T-helper 2 cell treated with Interferon-gamma antibody and Interleukin-4, amounts not matched to agents 5 μg/mL and 100 μg/mL, for 36 hours (primary cell): Measurements from ENCODE around the gene RNF150.

Experiments
- DNase-seq: peaks from one replicate; pipeline ENCODE4 v3.0.0; 2021; ENCODE audit warnings: low spot score
- H3K27ac Mint-ChIP-seq: one replicate; pipeline ENCODE4 v1.8.0; 2021; ENCODE audit warnings: mild to moderate bottlenecking, mixed read lengths
- H3K27me3 Mint-ChIP-seq: one replicate; pipeline ENCODE4 v1.8.0; 2021; ENCODE audit warnings: low read depth, mixed read lengths
- H3K36me3 Mint-ChIP-seq: one replicate; pipeline ENCODE4 v1.8.0; 2021; ENCODE audit warnings: low read depth, mixed read lengths
- H3K4me1 Mint-ChIP-seq: one replicate; pipeline ENCODE4 v1.8.0; 2021; ENCODE audit warnings: low read depth, mixed read lengths
- H3K4me3 Mint-ChIP-seq: one replicate; pipeline ENCODE4 v1.8.0; 2022; ENCODE audit warnings: mild to moderate bottlenecking, moderate library complexity, mixed read lengths
- H3K9me3 Mint-ChIP-seq: one replicate; pipeline ENCODE4 v1.8.0; 2021; ENCODE audit warnings: mixed read lengths

RNF150 gene

GRCh38 chr4:140982613-140983340 lies 150.5 kb downstream of the RNF150 start:
- H3K9me3 Mint-ChIP-seq, result no peaks in the 10 kb centered on the region
- no peaks in the 10 kb centered on the region for H3K36me3 Mint-ChIP-seq
- no peak overlapping the region for H3K27ac Mint-ChIP-seq
- H3K4me3 Mint-ChIP-seq, result no peak overlapping the region
- H3K4me1 Mint-ChIP-seq, result no peaks in the 10 kb centered on the region
- H3K27me3 Mint-ChIP-seq, result no peaks in the 10 kb centered on the region
- DNase-seq, result no peak

DNA sequence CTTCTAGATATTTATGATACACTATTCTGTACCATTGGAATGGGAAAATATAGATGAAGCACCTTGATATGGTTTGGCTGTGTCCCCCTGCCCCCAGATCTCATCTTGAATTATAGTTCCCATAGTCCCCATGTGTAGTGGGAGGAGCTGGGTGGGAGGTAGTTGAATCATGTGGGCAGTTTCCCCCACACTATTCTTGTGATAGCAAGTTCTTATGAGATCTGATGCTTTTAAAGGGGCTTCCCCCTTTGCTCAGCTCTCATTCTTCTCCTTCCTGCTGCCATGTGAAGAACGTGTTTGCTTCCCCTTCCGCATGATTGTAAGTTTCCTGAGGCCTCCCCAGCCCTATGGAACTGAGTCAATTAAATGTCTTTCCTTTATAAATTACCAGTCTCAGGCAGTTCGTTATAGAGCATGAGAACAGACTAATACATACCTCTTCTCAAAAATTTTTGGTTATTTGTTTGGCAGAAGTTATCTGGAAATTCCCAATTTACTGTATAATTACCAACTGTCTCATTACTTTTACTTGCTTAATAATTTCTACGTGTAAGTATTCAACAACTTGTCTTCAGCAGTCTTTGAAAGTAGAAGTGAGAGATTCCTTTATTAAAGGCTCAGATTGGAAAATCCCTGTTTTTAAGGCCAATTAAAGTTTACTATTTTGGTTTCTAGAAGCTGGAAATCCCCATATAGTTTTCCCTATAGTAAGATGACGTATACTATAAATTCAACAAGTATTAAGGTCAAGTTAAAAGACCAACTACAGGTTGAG lies 152.7 kb downstream of the RNF150 start:
- Mint-ChIP-seq H3K36me3 (no peaks in the 10 kb centered on the region), H3K4me1 (no peaks in the 10 kb centered on the region), H3K9me3 (no peaks in the 10 kb centered on the region), H3K4me3 (no peak overlapping the region), H3K27ac (no peak overlapping the region), H3K27me3 (no peaks in the 10 kb centered on the region)
- no peak for DNase-seq

GRCh38 chr4:140976768-140977167 lies 156.5 kb downstream of the RNF150 start:
- Mint-ChIP-seq H3K27ac (no peak overlapping the region), H3K4me1 (no peaks in the 10 kb centered on the region), H3K9me3 (no peaks in the 10 kb centered on the region), H3K36me3 (no peaks in the 10 kb centered on the region), H3K27me3 (no peaks in the 10 kb centered on the region), H3K4me3 (no peak overlapping the region)
- DNase-seq, result no peak

DNA sequence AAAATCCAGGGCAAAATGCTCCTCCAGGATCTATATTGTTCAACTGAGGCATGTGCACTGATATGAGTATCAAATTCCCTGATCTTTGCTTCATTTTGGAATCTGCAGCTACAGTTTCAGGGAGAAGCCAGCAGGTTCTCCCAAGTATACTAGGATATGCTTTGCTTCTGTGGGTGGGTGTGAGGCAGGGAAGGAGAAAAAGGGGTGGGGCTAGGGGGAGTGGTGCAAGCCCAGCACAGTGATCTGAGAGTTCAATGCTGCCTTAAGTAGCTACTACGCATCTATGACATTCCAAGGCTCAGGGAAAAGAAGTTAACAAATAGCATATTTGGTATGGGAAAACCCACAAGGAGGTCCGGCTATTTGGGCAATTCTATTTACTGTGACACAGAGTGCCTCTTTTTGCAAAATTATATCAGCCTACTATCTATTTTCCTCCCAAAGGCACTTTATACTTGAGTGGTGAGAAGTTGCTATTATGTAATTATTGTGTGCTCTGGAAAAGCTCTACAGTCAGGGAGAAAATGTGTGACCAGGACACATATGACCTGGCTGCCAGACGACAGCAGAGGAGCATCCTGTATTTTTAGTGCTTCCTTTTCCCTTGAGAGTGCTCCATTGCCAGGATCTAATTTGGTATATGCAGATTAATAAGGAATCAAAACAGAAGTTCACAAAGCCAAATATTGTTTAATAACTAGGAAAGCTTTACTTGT lies 162.0 kb downstream of the RNF150 start:
- Mint-ChIP-seq H3K36me3 (no peaks in the 10 kb centered on the region), H3K9me3 (no peaks in the 10 kb centered on the region), H3K27ac (no peak overlapping the region), H3K27me3 (no peaks in the 10 kb centered on the region), H3K4me1 (no peaks in the 10 kb centered on the region), H3K4me3 (no peak overlapping the region)
- DNase-seq, result no peak

- no peaks in the 10 kb centered on the region for H3K4me1 Mint-ChIP-seq
These were observed 164.0 kb downstream of the RNF150 start for GRCh38 chr4:140969296-140969695.

GRCh38 chr4:140968371-140968770 lies 164.9 kb downstream of the RNF150 start:
- no peak overlapping the region for H3K4me3 Mint-ChIP-seq
- no peak for DNase-seq

More at GRCh38 chr4:140969296-140969695, 164.0 kb downstream of the RNF150 start:
- H3K4me3 Mint-ChIP-seq, result no peak overlapping the region
- no peak overlapping the region for H3K27ac Mint-ChIP-seq
- H3K27me3 Mint-ChIP-seq, result no peaks in the 10 kb centered on the region
- no peak for DNase-seq
- H3K9me3 Mint-ChIP-seq, result no peaks in the 10 kb centered on the region
- no peaks in the 10 kb centered on the region for H3K36me3 Mint-ChIP-seq

GRCh38 chr4:140963883-140964282 lies 169.4 kb downstream of the RNF150 start:
- Mint-ChIP-seq H3K36me3 (no peaks in the 10 kb centered on the region), H3K9me3 (no peaks in the 10 kb centered on the region), H3K4me1 (no peaks in the 10 kb centered on the region), H3K4me3 (no peak overlapping the region), H3K27me3 (no peaks in the 10 kb centered on the region), H3K27ac (no peak overlapping the region)
- no peak for DNase-seq

More at GRCh38 chr4:140968371-140968770, 164.9 kb downstream of the RNF150 start:
- H3K9me3 Mint-ChIP-seq, result no peaks in the 10 kb centered on the region
- H3K27me3 Mint-ChIP-seq, result no peaks in the 10 kb centered on the region
- H3K36me3 Mint-ChIP-seq, result no peaks in the 10 kb centered on the region
- H3K4me1 Mint-ChIP-seq, result no peaks in the 10 kb centered on the region
- H3K27ac Mint-ChIP-seq, result no peak overlapping the region

DNA sequence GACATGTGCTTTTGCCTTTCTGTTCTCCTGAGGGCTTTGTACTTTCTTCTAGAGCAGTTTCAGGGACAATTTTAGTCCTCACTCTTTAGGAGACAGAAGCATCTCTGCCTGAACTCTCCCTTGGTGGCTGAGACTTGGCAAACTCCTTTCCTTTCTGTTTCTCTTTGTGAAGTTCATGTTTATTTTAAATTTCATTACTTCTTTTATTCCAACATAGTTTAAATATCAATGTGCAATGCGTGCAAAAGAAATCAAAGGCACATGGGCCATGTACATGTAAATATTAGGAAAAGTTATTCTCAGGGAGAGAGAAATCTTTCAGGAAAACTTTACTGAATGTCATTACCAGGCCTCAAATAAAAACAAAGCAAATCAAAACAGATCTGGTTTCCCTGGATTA lies 177.6 kb downstream of the RNF150 start:
- Mint-ChIP-seq H3K4me1 (no peaks in the 10 kb centered on the region), H3K36me3 (no peaks in the 10 kb centered on the region), H3K4me3 (no peak overlapping the region), H3K27me3 (no peaks in the 10 kb centered on the region), H3K9me3 (no peaks in the 10 kb centered on the region), H3K27ac (no peak overlapping the region)
- no peak for DNase-seq

DNA sequence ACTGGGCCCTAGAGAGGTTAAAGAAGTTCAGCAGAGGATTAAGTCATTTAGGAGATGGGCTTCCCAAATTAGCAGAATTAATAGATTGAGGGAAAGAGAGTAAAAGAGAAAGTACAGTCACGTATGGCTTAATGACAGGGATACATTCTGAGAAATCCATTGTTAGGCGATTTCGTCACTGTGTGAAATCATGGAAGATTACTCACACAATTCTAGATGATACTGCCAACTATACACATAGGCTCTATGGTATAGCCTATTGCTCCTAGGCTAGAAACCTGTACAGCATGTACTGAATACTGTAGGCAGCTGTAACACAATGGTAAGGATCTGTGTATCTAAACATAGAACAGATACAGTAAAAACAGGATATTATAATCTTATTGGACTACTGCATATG lies 180.6 kb downstream of the RNF150 start:
- no peak overlapping the region for H3K27ac Mint-ChIP-seq
- H3K4me3 Mint-ChIP-seq, result no peak overlapping the region
- H3K9me3 Mint-ChIP-seq, result no peaks in the 10 kb centered on the region
- no peak for DNase-seq
- H3K4me1 Mint-ChIP-seq, result no peaks in the 10 kb centered on the region
- H3K27me3 Mint-ChIP-seq, result no peaks in the 10 kb centered on the region
- no peaks in the 10 kb centered on the region for H3K36me3 Mint-ChIP-seq

- Mint-ChIP-seq H3K4me3 (no peak overlapping the region), H3K4me1 (no peaks in the 10 kb centered on the region), H3K9me3 (no peaks in the 10 kb centered on the region), H3K27me3 (no peaks in the 10 kb centered on the region), H3K36me3 (no peaks in the 10 kb centered on the region), H3K27ac (no peak overlapping the region)
- DNase-seq, result no peak
These were observed 185.8 kb downstream of the RNF150 start for GRCh38 chr4:140947506-140947905.

DNA sequence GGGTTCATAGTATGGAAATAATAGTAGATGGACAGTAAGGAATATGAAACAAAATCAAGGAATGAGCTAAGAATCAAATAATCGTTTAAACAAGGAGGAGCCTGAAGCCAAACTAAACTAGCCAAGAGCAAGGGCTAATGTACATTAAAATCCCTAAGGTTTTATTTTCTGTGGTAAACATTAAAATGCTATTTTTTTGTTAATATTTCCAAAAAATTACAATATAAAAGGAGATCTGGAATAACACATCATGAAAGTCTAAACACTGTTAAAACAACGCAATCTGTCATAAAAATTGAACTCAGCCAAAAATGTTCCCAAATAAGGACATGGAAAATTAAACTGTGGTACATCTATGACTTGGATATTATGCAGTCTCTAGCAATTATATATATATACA lies 188.2 kb downstream of the RNF150 start:
- no peaks in the 10 kb centered on the region for H3K27me3 Mint-ChIP-seq
- DNase-seq, result no peak

DNA sequence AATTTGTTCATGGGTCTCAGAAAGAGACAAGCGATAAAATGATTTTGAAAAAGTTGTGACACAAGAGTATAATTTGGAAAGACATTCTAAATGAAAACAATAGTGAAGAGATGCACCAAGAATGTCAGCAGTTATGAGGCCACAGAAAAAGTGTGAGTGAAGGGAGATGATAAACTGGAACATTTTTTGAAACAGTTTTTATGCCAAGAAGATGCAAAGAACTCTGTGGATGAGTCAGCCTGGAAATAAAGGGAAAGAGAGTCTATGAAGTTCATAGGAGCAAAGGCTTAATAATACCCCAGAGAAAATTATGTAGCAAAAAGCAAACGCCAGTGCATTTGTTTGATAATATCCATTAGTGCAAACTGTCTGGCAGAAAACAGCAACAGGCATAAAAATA lies 188.7 kb downstream of the RNF150 start:
- no peak overlapping the region for H3K4me3 Mint-ChIP-seq
- DNase-seq, result no peak
- H3K4me1 Mint-ChIP-seq, result no peaks in the 10 kb centered on the region
- H3K27me3 Mint-ChIP-seq, result no peaks in the 10 kb centered on the region
- no peaks in the 10 kb centered on the region for H3K36me3 Mint-ChIP-seq
- no peaks in the 10 kb centered on the region for H3K9me3 Mint-ChIP-seq
- H3K27ac Mint-ChIP-seq, result no peak overlapping the region

More for the DNA sequence above, 188.2 kb downstream of the RNF150 start:
- Mint-ChIP-seq H3K9me3 (no peaks in the 10 kb centered on the region), H3K36me3 (no peaks in the 10 kb centered on the region), H3K27ac (no peak overlapping the region), H3K4me3 (no peak overlapping the region), H3K4me1 (no peaks in the 10 kb centered on the region)

DNA sequence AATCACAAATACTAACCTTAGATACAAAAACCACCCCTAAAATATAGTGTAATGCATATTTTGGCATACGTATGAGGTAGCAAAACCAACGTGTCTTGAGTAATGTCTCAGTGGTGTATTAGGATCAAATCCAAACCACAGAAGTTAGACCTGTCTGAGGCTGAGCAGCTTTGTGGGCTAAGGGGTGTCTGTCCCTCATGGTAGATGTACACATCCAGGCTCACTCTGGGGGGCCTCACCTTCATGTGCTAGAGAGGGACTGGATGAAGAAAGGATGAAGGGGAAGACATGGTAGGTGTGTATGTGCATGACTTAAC lies 189.1 kb downstream of the RNF150 start:
- no peaks in the 10 kb centered on the region for H3K9me3 Mint-ChIP-seq
- H3K4me3 Mint-ChIP-seq, result no peak overlapping the region
- no peaks in the 10 kb centered on the region for H3K4me1 Mint-ChIP-seq
- H3K36me3 Mint-ChIP-seq, result no peaks in the 10 kb centered on the region
- no peak for DNase-seq
- H3K27ac Mint-ChIP-seq, result no peak overlapping the region
- no peaks in the 10 kb centered on the region for H3K27me3 Mint-ChIP-seq

GRCh38 chr4:140943486-140944198 lies 189.6 kb downstream of the RNF150 start:
- no peaks in the 10 kb centered on the region for H3K9me3 Mint-ChIP-seq
- H3K4me1 Mint-ChIP-seq, result no peaks in the 10 kb centered on the region
- H3K27ac Mint-ChIP-seq, result no peak overlapping the region
- no peak for DNase-seq
- no peaks in the 10 kb centered on the region for H3K36me3 Mint-ChIP-seq
- no peaks in the 10 kb centered on the region for H3K27me3 Mint-ChIP-seq
- no peak overlapping the region for H3K4me3 Mint-ChIP-seq
